ENCODE results near the gene SAMD4A.

The SAMD4A gene

DNA sequence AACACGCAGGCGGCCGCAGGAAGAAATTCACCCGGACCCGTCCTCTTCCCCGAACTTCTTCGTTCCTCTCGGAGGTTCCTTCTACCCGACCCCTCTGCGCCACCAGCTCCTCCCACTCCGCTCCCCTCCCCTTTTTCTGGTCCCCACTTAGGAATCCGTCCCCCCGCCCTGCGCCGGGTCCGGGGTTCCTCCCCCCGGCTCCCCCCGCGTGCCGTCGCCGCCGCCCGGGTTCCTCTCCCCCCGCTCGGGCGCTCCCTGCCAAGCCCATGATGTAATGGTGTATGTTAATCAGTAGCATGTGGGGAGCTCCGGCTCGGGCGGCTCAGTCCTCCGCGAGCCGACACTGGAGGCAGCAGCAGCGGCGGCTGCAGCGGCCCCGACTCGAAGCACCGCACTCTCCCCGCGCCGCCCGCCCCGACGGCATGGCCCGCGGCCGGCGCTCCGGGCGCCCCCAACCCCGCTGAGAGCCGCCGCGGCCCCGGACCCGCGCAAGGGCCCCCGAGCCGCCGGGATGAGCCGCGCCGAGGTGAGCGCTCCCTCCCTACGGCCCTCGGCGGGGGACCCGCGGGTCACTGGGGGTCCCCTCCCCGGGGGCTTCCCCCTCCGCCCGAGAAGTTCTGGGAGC is 1.0 kb upstream of the SAMD4A start:
- FAIRE-seq = no peak

DNA sequence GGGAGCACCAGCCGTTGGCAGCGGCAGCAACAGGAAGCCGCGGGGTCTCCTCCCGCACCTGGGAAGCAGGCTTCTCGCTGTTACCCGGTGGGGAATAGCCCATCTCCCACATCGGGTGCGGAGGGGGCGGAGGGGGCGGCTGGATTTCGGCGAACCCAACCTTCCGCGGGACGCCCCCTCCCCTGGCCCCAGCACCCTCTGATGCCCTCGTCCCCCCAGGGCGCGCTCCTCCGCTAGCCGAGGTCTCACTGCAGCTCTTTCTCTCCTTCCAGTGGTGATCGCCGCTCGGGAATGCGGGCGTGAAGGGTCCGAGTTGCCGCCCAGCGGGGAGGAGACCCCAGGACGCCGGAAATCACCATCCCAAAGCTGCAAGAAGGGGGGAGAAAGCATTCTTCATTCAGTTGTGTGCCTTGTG is 303 bp downstream of the SAMD4A start:
- FAIRE-seq = no peak

DNA sequence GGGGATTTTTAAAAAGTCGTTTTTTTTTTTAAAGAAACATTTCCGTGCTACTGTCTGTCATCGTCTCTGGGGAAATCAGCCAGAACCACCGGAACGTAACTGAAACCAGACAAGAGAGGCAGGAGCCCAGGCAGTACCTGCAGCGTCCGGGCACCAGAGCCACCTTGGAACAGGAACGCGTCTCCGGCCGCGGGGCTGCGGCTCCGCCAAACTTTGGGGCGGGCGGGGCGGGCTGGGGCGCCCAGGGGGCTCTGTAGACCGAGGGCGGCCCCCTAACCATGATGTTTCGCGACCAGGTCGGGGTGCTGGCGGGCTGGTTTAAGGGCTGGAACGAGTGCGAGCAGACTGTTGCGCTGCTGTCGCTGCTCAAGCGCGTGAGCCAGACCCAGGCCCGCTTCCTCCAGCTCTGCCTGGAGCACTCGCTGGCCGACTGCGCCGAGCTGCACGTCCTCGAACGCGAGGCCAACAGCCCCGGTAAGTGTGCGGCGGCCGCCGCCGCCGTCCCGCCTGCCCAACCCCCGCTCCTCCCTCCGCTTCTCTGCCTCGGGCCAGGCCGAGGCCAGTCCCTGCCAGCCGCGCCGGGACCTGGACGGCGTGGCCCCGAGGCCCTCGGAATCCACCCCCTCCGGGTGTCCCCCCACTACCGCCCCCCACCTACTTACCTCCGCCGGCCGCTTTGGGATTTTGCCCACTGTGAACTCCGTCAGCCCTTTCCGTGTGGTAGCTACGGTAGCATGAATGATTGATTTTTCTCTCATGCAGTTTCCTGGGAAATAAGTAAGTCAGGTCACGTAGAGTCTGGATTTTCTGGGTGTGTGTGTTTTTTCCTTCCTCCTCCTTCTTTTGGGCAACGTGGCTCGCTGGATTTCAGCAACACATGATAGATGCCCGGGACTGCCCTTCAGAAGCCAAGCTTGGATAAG is 972 bp downstream of the SAMD4A start:
- no peak for FAIRE-seq

DNA sequence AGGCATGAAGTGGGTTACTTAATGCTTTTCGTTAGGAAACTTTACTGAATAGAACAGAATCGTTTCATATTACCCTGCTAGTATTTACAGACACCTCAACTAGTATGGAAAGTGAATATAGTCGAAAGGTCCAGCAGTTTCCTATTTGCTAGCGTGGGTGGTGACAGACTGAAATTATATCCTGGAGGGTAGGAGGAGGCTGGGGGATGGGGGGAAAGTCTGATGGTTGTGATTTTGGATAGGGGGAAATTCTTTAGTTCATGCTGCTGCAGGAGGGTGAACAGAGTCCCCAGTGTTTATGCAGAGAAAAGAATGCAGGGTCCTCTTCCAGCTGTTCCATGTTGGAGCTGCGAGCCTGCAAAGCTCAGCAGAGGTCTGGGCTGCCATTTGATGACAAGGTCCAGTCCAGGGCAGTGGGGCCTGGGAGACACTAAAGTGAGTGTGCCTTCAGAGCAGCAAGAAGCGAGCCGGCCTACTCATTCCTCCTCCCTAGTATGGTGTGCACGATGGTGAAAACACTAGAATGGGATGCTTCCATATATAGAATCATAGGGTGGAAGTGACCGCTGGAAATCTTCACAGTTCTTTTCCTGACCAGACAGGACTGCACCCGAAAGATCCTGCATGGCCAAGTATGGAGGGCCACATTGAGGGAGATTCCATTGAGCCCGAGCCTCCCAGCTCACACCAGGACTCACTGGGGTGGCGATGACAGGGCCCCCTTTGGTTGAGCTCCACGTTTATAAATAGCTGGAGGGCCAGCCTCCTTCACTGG is 2.1 kb downstream of the SAMD4A start:
- FAIRE-seq = no peak

DNA sequence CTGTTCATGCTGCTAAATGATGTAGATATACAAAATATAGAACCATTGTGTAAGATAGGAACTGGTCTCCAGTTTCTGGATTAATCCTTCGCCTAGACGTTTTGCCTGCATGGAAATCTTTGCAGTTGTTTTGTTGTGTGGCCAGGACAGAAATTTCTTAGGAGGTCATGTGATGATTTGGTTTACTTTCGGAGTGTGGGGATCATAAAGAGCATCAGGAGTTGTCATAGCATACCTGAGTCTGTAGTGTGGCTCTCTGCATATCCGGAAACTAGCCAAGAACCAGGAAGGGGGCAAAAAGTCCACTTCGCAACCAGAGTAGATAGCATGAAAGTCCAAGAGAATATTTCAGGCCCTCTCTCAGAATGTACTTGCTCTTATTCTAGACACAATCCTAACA is 3.1 kb downstream of the SAMD4A start:
- FAIRE-seq = no peak

DNA sequence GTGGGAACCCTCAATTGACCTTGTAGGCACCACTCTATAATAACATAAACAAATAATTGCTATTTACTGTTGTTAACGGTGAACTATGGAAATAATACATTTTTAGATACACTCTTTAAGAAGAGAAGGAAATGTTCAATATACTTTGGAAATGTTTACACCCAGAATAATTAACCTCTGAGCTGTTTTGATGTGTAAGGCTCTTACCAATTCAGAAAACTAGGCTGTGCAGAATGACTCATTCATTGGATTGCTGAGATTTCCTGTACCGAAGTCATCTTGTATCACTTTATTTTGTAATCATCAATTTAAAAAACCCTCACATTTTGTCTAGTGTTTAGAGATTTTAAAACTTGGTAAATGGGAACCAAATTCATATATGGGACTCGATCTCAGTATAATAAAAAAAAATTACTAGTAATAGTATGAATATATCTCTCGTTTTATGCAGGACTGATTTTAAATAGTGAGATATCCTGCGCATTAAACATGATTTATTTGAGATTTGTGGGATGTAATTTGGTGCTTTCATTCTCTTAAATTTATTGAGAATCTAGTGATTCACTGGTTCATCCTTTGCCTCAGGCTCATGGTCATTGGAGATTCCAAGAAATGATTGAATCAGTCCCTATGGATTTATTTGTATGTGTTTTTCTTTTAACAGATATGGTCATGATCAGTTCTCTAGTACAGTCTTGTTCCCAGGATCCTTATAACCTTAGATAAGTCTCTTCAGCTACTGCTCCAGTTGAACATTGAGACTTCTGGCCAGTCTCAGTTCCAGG is 3.9 kb downstream of the SAMD4A start:
- no peak for FAIRE-seq

DNA sequence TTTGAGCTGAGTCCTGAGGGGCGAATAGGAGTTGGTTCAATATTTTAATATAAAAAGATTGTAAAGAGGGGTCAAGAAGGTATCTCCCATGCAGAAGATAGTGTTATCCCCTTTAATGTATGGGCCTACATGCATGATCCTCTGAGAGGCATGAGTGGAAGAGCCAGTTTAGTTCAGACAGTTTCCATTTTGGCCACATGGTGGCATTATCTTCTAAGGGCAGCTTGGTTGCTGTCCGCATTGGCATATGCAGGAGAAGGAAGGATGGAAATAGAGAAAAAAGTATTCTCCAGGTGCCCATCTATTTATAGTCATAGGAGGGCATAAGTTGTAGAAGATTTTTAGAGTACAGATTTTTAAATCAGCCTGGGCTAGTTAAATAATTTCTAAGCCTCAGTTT is 5.4 kb downstream of the SAMD4A start:
- FAIRE-seq = peak; percentile 25

DNA sequence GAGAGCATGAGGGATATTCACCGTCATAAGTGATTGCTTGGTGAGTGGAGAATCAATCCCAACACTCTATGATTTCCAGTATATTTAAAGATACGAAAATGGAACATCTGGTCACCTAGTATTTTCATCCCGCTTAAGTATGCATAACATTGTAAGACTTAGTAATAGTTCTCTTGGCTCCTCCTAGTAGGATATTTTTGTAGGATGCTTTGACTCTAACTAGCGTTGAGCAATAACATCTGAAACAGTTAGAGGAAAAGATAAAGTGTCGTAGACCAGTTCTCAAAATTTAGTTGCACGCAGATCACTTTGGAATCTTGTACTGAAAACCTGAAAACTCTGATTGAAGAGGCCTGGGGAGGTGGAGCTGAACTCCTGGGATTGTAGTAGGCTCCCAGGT is 7.6 kb downstream of the SAMD4A start:
- FAIRE-seq = no peak

DNA sequence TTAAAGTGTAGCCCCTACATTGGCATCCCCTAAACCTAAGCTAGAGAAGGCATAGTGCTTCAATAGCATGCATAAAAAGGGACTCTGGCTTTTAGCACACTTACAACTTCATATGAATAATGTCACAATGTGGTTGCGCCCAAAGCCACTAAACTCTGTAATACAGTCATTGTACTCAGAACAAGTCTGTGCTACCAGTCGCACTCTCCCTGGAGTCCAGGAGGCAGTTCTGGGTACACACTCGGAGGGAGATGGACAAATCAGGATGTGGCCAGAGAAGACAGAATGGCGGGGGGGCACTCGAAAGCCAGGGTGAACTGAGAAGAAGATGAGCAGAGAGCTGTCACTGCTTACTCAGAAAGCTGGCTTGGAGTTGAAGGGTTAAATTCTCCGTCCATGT is 10.6 kb downstream of the SAMD4A start:
- no peak for FAIRE-seq

DNA sequence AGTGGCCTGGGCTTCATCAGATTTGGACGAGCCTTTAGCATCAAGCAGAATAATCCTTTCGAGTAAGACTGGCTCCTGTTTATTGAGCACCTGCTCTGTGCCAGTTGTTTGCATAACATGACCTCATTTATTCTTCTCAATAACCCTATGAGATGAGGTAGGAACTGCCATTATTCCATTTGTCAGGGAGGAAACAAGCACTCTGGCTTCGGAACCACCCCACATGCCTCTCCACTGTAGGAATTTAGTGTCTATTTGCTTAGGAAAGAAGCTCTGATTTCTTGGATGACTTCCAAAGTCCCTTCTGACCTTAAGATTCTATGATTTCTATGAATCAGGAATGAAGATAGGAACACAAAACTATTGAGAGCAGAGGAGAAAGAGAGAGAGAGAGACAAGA is 11.0 kb downstream of the SAMD4A start:
- FAIRE-seq = no peak

DNA sequence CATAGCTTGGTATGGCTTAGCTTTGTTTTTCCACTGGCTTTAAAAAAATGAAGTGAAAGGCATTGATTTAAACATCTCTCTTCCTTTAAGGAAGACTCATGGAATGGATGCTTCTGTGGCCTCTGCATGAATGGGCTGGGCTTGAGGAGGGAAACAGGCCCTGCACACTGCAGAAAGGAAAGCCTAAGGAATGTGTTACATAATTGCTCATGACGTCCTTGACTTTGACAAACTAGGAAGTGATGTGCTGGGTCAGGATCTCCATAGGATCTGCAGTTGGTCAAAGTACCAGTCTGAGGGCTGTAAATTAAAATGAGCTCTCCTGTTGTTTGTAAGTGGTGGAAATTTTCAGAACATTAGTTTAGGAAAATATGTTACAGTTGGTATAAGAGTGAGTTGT is 12.7 kb downstream of the SAMD4A start:
- FAIRE-seq = no peak

DNA sequence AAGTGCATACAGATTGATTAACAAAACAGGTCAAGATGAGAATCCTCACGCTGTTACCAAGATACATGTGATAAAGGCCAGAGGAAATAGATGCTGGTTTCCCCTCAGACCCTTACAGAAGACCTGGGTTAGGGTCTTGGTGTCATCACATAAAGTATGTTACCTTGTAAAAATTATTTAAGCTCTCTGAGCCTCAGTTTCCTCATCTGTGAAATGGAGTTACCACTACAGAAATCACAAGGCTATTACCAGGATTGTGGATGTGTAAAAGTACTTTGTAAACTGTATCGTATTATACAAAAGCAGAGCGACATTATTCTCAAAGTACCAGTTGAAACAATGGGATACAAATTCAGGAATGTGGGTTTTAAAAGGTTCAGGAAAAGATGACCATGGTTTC is 14.0 kb downstream of the SAMD4A start:
- FAIRE-seq = no peak

DNA sequence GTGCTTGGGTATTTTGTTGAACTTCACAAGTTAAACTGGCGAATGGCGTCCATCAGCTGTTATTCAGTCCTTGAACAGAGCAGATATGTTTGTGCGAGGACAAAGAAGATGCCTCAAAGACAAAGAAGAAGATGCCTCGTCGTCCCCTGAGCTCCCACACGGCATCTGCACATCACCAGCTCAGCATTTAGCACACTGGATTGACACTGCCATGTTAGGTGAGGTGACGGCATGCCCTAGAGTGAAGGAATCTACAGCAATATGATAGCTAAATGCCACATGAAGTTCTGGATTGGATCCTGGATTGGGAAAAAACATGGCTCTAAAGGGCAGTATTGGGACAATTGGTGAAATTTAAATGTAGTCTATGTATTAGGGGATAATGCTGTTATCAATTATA is 15.4 kb downstream of the SAMD4A start:
- FAIRE-seq = no peak

DNA sequence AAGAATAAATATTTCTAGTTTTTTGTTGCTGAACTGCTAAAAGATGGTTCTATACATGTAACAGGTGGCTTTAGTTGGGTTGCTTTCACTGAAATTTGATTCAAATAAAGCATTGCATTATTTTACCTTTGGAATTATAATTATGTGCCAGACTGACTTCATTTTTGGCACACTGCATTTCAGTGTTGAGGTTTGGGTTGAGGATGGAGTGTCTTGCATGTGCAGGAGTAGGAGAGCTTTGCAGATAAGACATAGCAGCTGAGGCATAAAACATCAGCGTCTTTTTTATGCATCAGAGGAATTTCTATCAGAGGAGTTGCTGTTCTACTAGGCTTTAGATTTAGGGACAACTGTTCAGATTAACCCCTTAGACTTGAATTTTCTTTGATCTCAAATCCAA is 17.2 kb downstream of the SAMD4A start:
- FAIRE-seq = no peak

DNA sequence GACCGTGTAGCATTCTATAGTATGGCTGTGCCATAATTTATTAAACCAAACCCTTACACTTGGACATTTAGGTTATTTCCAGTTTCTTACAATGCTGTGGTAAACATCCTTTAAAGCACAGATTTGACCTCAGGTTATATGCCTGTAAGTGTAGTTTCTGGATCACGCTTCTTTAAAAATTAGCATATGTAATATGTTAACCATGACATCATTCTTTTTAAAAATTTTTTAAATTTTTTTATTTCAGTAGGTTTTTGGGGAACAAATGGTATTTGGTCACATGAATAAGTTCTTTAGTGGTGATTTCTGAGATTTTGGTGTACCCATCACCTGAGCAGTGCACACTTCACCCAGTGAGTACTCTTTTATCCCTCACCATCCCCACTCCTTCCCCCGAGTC is 18.3 kb downstream of the SAMD4A start:
- FAIRE-seq = no peak

DNA sequence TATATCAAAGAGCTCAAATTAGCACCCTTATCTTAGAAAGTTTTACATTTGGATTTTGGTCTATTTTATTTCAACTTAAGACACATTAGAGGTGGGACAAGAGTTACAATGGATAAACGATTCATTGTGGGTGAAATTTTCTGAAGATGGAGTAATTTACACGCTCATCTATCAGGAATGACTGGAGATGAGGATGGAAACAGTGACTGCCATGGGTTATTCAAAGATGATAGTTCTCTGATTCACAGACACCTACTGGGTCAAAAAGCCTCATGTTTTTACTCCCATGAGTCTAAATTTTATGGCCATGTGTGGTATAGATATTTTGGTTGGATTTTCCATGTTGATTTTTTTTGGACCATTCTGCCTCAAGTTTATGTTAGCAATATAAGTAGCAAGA is 22.1 kb downstream of the SAMD4A start:
- FAIRE-seq = no peak

DNA sequence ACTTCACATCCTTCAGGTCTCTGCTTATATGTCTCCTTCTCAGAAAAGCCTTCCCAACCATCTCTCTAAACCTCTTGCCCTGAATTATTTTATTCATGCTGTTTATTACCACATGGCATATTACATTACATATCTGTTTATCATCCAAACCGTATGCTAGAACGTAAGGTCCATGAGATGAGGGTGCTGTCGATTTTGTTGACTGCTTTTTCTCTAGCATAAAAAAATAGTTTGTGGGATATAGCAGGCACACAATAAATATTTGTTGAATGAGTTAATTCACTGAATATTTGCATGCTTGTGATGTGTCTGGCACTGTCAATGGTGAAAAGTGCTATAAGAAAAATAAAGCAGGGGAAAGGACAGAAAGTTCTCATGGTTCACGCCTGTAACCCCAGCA is 22.9 kb downstream of the SAMD4A start:
- FAIRE-seq = no peak

DNA sequence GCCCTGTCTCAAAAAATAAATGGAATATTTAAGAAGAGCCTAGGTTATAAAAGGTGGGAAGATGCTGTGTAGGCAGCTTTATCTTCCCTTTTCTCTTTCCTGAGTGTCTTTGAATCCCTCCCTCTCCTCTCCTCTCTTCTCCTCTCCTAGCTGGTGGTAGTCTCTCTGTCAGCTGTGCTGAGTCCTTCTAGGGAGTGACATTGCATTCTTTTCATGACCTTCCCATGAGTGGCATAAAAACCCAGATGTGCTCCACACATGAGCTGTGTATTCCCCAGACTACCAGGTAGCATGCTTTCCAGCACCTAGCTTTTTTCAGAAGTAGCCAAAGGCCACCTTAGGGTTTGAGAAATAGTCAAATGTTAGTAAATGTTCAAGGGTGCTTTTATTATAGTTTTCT is 23.6 kb downstream of the SAMD4A start:
- no peak for FAIRE-seq

DNA sequence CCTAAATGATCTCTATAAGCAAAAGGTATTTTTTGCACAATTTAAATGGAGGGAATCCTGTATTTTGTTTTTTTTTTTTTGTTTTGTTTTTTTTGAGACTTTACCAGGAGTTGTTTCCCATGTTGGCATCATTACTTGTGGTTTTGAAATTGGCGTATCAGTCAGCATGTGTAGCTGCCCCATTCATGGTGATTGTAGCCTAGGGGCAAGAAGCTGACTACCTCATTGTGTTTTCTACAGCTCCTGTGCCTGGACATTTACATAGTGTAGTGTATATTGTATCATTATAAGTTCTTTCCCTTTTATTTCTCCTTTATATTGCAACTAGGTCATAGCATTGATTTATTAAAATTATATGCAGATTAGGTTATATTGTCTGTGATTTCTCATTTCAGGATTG is 24.5 kb downstream of the SAMD4A start:
- FAIRE-seq = no peak

DNA sequence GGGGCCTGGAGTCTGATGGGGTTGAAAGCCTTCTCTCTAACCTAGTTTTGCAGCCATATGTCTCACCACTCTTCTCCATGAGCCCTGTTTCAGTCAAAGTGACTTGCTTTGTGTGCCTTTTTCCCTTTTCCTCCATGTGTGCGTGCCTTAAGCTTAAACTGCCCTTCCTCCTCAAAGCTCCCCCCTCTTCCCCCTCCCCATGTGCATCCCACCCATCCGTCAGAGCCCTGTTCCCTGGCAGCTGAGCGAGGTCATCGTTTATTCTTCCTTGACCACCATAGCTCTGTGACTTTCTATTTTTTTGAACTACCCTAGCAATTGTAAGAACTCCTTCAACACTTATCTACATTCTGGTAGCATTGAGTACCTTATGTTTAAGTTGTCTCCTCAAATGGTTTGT is 24.9 kb downstream of the SAMD4A start:
- FAIRE-seq = no peak

DNA sequence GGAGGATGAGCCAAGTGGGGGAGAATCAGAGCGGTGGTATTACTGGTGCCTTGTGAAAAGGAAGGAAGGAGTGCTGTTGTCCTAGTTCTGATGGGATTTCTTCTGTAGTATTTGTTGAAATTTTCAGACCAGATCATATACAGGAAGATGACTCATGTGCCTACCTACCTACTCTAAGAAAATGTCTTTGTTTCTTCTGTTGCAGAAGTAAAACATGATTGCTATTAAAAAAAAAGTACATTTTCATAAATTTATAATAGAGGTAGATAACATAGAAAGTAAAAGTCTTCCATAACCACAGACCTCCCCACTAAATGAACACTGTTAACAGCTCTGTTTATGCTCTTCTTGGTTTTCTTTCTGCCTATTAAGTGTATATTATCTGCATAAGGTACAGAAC is 26.9 kb downstream of the SAMD4A start:
- FAIRE-seq = no peak

DNA sequence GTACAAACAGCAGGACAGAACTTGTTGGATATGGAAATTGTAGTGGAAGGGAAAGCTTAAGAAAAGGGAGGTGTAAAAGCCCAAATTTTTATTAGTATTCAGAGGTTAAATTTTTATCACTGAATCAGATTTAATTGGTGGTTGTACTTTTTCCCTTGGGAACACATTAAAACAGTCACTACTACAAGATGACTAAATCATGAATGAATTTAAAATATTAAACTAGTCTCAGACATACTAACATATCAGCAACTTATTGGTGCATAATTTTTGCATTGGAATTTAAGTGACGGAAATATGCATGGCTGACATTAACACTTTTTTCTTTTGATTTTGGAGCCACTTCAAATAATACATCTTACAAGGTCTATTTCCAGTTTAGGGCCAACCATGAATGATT is 27.6 kb downstream of the SAMD4A start:
- no peak for FAIRE-seq

Measured in TTC549 (cell line).